Left ventricle myocardium inferior (tissue), 1 donor: ENCODE data around the gene GPC3. TPM values are rescaled to one million over a fixed set of nuclear protein-coding genes. Genes with fewer than 3 reads are reported as not detected.

Experiments used
- DNase-seq: peaks from one replicate; pipeline ENCODE4 v3.0.0-alpha.2; 2020
- H3K27ac ChIP-seq: fragments of 200-600 bp; replicated peaks from 2 replicates; pipeline ENCODE4 v1.8.0; 2021
- H3K27me3 ChIP-seq: fragments of 200-600 bp; 2 replicates; pipeline ENCODE4 v1.8.0; 2021; ENCODE audit warnings: low read depth
- H3K36me3 ChIP-seq: fragments of 200-600 bp; 2 replicates; pipeline ENCODE4 v1.8.0; 2021
- H3K4me1 ChIP-seq: fragments of 200-600 bp; 2 replicates; pipeline ENCODE4 v1.8.0; 2021
- H3K4me3 ChIP-seq: fragments of 200-600 bp; 2 replicates; pipeline ENCODE4 v1.8.0; 2021; ENCODE audit warnings: mild to moderate bottlenecking, moderate library complexity
- H3K9me3 ChIP-seq: fragments of 200-600 bp; replicated peaks from 2 replicates; pipeline ENCODE4 v1.8.0; 2021
- intact Hi-C: fragments of 100-400 bp; cut with micrococcal nuclease; formaldehyde crosslinking; loops from one replicate; pipeline ENCODE4 v1.11.0; 2022
- total RNA-seq: library from RNA; stranded (reverse); fragmentation: NEBNext Ultra II Directional; extraction: Animal tissue kit (Norgen Biotek cat#: 25700); gene quantifications from one replicate; pipeline ENCODE4 v1.2.1, GENCODE V29; 2021
- TF ChIP-seq, protein P1 (sequence below): fragments of 200-600 bp; IDR thresholded peaks from 2 replicates; pipeline ENCODE4 v1.8.0; 2021; ENCODE audit warnings: antibody characterized with exemption, mild to moderate bottlenecking, borderline replicate concordance
- donor health status: DM: no; HTN: yes; CAD: no; lungs with severe emphysema.

GPC3 gene
- total RNA-seq, 1 donor from 2014 or later: 5.4 TPM

DNA sequence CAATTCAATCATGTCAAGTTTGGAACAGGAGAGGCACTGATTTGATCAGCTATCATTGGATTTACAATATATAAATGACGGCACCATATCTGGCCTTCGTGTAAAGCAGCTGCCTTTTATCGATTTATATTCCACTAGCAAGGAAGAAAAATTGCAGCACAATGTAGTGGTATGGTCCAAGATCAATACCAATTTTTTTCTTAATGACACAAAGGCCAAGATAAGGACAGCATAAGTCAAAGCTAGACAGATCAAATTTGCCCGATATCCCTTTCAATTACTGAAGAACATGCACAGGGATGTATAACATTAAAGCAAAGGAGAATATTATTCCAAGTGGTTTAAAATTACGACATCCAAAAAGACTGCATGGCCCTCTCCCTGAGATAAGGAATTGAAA is 167.4 kb downstream of the GPC3 start:
- DNase-seq: no peak
- intact Hi-C loops: no loop called here
- H3K27me3 ChIP-seq: no peaks in the 10 kb centered on the region
- no peaks in the 10 kb centered on the region for H3K4me1 ChIP-seq
- no peak overlapping the region for H3K4me3 ChIP-seq
- no peaks in the 10 kb centered on the region for H3K9me3 ChIP-seq
- H3K36me3 ChIP-seq: no peaks in the 10 kb centered on the region
- TF ChIP-seq, protein P1, sequence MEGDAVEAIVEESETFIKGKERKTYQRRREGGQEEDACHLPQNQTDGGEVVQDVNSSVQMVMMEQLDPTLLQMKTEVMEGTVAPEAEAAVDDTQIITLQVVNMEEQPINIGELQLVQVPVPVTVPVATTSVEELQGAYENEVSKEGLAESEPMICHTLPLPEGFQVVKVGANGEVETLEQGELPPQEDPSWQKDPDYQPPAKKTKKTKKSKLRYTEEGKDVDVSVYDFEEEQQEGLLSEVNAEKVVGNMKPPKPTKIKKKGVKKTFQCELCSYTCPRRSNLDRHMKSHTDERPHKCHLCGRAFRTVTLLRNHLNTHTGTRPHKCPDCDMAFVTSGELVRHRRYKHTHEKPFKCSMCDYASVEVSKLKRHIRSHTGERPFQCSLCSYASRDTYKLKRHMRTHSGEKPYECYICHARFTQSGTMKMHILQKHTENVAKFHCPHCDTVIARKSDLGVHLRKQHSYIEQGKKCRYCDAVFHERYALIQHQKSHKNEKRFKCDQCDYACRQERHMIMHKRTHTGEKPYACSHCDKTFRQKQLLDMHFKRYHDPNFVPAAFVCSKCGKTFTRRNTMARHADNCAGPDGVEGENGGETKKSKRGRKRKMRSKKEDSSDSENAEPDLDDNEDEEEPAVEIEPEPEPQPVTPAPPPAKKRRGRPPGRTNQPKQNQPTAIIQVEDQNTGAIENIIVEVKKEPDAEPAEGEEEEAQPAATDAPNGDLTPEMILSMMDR: no peak
- no peak overlapping the region for H3K27ac ChIP-seq

DNA sequence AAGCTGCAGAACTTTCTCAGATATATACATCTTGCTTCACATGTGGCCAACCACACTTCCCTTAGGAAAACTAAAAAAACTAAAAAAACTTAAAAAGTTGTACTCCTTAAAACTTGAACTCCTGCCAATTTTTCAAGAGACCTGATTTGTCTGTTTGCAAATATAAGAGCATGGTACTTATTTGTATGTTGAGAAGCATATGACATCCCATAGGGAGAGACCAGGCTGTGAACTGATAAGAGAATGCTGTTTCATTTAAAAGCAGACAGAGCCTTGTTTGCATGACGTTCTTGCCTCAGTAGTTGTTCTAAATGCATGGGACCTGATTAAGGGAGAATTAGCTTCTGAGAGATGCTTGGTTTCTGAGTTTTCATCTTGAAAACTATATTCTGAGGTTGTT is 169.9 kb downstream of the GPC3 start:
- H3K36me3 ChIP-seq: no peaks in the 10 kb centered on the region
- H3K27me3 ChIP-seq: no peaks in the 10 kb centered on the region
- DNase-seq: no peak
- H3K4me3 ChIP-seq: no peak overlapping the region
- H3K27ac ChIP-seq: no peak overlapping the region
- TF ChIP-seq, protein P1: no peak
- no peaks in the 10 kb centered on the region for H3K9me3 ChIP-seq
- H3K4me1 ChIP-seq: no peaks in the 10 kb centered on the region
- intact Hi-C loops: no loop called here

DNA sequence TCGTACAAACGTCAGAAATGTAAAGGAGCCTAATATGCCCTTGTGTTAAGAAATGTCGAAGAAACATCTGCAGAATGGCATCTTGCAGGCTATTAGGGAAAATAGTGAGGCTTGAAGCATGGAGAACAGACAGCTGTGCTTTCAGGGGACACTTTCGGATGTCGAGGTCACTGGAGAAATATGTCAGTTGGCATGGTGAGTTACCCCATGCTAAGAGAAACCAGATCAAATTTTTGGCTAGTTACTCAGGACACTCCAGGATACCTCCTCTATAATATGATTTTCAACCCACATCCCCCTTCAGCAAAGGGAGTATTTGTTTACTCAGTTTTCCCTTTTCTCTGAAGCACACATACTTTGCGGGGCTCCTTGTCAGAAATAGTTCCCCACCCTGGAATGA is 171.4 kb downstream of the GPC3 start:
- H3K27ac ChIP-seq: no peak overlapping the region
- intact Hi-C loops: no loop called here

DNA sequence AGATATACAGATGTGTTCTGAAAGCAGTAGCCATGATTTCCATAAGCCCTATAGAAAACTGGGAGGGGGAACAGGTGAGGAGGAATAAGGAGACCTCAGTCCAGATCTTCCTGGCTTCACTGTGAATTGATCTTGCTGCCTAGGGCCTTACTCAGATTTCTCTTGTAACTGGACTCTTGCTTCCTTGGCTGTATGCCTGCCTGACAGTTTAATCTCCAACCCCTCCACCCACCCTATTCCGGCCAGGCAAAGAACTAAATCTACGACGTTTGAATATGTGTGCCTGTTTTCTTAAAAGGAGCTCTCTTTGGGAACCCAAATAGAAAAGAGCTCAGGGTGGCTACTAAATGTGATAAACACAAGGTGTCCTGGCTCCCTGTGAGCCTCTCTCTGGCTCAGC is 173.0 kb downstream of the GPC3 start:
- Histone ChIP-seq H3K4me1 (no peaks in the 10 kb centered on the region), H3K27ac (no peak overlapping the region), H3K4me3 (no peak overlapping the region), H3K9me3 (no peaks in the 10 kb centered on the region), H3K36me3 (no peaks in the 10 kb centered on the region), H3K27me3 (no peaks in the 10 kb centered on the region)
- TF ChIP-seq, protein P1: no peak
- intact Hi-C loops: no loop called here
- no peak for DNase-seq

More for the DNA sequence above, 171.4 kb downstream of the GPC3 start:
- Histone ChIP-seq H3K36me3 (no peaks in the 10 kb centered on the region), H3K27me3 (no peaks in the 10 kb centered on the region), H3K4me1 (no peaks in the 10 kb centered on the region), H3K9me3 (no peaks in the 10 kb centered on the region), H3K4me3 (no peak overlapping the region)
- TF ChIP-seq, protein P1: no peak
- DNase-seq: no peak

DNA sequence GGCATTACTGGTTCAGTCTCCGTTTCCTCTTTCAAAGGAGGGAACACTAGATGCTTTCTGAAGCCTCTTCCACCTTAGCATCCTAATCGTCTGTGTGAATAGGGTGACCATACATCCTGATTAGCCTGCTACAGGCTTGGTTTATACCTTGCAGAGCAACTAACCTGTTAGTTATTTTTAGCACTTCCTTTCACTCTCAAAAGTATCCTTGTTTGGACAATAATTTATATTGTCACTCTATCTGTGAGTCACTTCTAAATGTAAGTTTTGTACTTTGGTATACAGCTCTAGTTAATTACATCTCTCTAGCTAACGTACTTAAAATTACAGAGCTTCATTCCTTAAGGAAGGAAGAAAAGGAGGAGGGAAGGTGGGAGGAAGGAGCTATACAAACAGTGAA is 174.5 kb downstream of the GPC3 start:
- Histone ChIP-seq H3K9me3 (no peaks in the 10 kb centered on the region), H3K36me3 (no peaks in the 10 kb centered on the region), H3K4me3 (no peak overlapping the region), H3K27ac (no peak overlapping the region), H3K27me3 (no peaks in the 10 kb centered on the region), H3K4me1 (no peaks in the 10 kb centered on the region)
- TF ChIP-seq, protein P1: no peak
- intact Hi-C loops: no loop called here
- DNase-seq: no peak

DNA sequence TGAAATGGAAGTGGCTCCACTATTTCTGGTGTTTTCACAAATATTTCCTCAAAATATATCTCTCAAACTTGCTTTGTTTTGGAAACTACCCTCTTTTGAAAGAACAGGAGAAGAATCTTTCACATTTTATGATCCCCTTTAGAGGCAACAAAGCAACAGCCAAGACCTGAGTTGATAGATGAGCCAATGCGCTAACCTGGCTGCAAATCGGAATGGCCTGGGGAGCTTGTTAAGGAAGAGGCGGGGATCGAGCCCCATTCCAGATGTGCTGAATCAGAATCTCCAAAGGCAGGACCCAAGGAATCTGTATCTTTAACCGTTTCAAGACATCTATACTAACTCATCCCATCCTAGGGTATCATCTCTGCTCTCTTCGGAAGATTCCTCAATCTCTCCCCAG is 181.3 kb downstream of the GPC3 start:
- no peak for DNase-seq
- H3K4me3 ChIP-seq: no peak overlapping the region
- no peaks in the 10 kb centered on the region for H3K36me3 ChIP-seq
- intact Hi-C loops: no loop called here
- H3K4me1 ChIP-seq: no peaks in the 10 kb centered on the region
- TF ChIP-seq, protein P1: no peak
- H3K27me3 ChIP-seq: no peaks in the 10 kb centered on the region
- H3K27ac ChIP-seq: no peak overlapping the region
- H3K9me3 ChIP-seq: no peaks in the 10 kb centered on the region
